Measurements from ENCODE around the gene FGF1. TPM values are rescaled to one million over a fixed set of nuclear protein-coding genes. Genes with fewer than 3 reads are reported as not detected.

FGF1 gene
- 5.1 TPM for polyA plus RNA-seq (ENCODE audit: insufficient read length)

- no peak for DNase-seq
These were observed at the start of gene FGF1 for GRCh38 chr5:142685418-142686209. TSS of gene FGF1 (minus strand) at chr5:142686090. CDS start at chr5:142614127, 71,963 bp downstream.

- no peak for DNase-seq
These were observed 41.8 kb upstream of the FGF1 start for GRCh38 chr5:142727735-142728047.

- peak; percentile 62 for DNase-seq
These were observed 40.4 kb upstream of the FGF1 start for GRCh38 chr5:142726188-142726731.

- no peak for DNase-seq
These were observed 39.6 kb upstream of the FGF1 start for GRCh38 chr5:142725231-142726187.

GRCh38 chr5:142724821-142725220 lies 38.9 kb upstream of the FGF1 start:
- DNase-seq, result no peak

- no peak for DNase-seq
These were observed 37.0 kb upstream of the FGF1 start for GRCh38 chr5:142722896-142723295.

- DNase-seq, result no peak
These were observed 36.3 kb upstream of the FGF1 start for GRCh38 chr5:142722146-142722545.

- no peak for DNase-seq
These were observed 34.9 kb upstream of the FGF1 start for GRCh38 chr5:142720641-142721271.

GRCh38 chr5:142719836-142720370 lies 34.0 kb upstream of the FGF1 start:
- no peak for DNase-seq

GRCh38 chr5:142717582-142718215 lies 31.8 kb upstream of the FGF1 start:
- peak; percentile 64 for DNase-seq

GRCh38 chr5:142716963-142717362 lies 31.1 kb upstream of the FGF1 start:
- no peak for DNase-seq

- no peak for DNase-seq
These were observed 29.4 kb upstream of the FGF1 start for GRCh38 chr5:142715291-142715690.

- peak; percentile 90 for DNase-seq
These were observed 27.3 kb upstream of the FGF1 start for GRCh38 chr5:142713121-142713706.

- DNase-seq, result no peak
These were observed 17.3 kb upstream of the FGF1 start for GRCh38 chr5:142703153-142703552.

GRCh38 chr5:142701673-142702311 lies 15.9 kb upstream of the FGF1 start:
- DNase-seq, result no peak

GRCh38 chr5:142700566-142700965 lies 14.7 kb upstream of the FGF1 start:
- no peak for DNase-seq

GRCh38 chr5:142699184-142699720 lies 13.4 kb upstream of the FGF1 start:
- peak; percentile 93 for DNase-seq

- DNase-seq, result no peak
These were observed 12.7 kb upstream of the FGF1 start for GRCh38 chr5:142698447-142699183.

- no peak for DNase-seq
These were observed 11.7 kb upstream of the FGF1 start for GRCh38 chr5:142697356-142698255.

Measured in hindlimb muscle (tissue), 1 donor.